ENCODE results near the gene LRRC32. TPM values are rescaled to one million over a fixed set of nuclear protein-coding genes. Genes with fewer than 3 reads are reported as not detected.

LRRC32 gene
- total and polyA plus RNA-seq, 8 donors = 14.0 to 270 (median 23.9) TPM

- H3K36me3 ChIP-seq = no peaks in the 10 kb centered on the region
- 72 to 87% (median 82%) methylated on average over 5 of the region's 5 CpGs for WGBS, 5 donors
- H3K4me1 ChIP-seq = no peaks in the 10 kb centered on the region
- H3K9me3 ChIP-seq = no peaks in the 10 kb centered on the region
- no peak overlapping the region for H3K4me3 ChIP-seq
- H3K27me3 ChIP-seq = peaks cover 0 to 3% (median 0%) of the 10 kb centered on the region in 3 donors
- no peak overlapping the region for H3K27ac ChIP-seq
- DNase-seq = no peak
- intact Hi-C loops (cut with DNase I; ENCODE audit: low total_unique reads) = no loop called here
- TF ChIP-seq EP300 (IDR thresholded peaks at IDR 0.05) = no peak
- TF ChIP-seq CTCF (IDR thresholded peaks at IDR 0.05) = no peak
- no peak for TF ChIP-seq POLR2AphosphoS5 (IDR thresholded peaks at IDR 0.05)
- no peak for TF ChIP-seq POLR2A (IDR thresholded peaks at IDR 0.05)
Measured at GRCh38 chr11:76706667-76707066, 36.1 kb upstream of the LRRC32 start.

GRCh38 chr11:76705826-76706225 is 35.3 kb upstream of the LRRC32 start:
- no peaks in the 10 kb centered on the region for H3K4me1 ChIP-seq
- H3K9me3 ChIP-seq = no peaks in the 10 kb centered on the region
- no peaks in the 10 kb centered on the region for H3K36me3 ChIP-seq
- peaks cover 0 to 3% (median 0%) of the 10 kb centered on the region in 3 donors for H3K27me3 ChIP-seq
- intact Hi-C loops (cut with DNase I; ENCODE audit: low total_unique reads) = no loop called here
- H3K27ac ChIP-seq = no peak overlapping the region
- 89 to 97% (median 93%) methylated on average over 5 of the region's 5 CpGs for WGBS, 5 donors
- no peak for DNase-seq
- TF ChIP-seq CTCF (IDR thresholded peaks at IDR 0.05) (no peak), EP300 (IDR thresholded peaks at IDR 0.05) (no peak), POLR2AphosphoS5 (IDR thresholded peaks at IDR 0.05) (no peak), POLR2A (IDR thresholded peaks at IDR 0.05) (no peak)
- H3K4me3 ChIP-seq = no peak overlapping the region

GRCh38 chr11:76704171-76704948 is 33.8 kb upstream of the LRRC32 start:
- WGBS, 5 donors = 55 to 69% (median 65%) methylated on average over 5 of the region's 5 CpGs
- no peaks in the 10 kb centered on the region for H3K4me1 ChIP-seq
- H3K36me3 ChIP-seq = no peaks in the 10 kb centered on the region
- no peak overlapping the region for H3K27ac ChIP-seq
- H3K27me3 ChIP-seq = peaks cover 0 to 3% (median 0%) of the 10 kb centered on the region in 3 donors
- intact Hi-C loops (cut with DNase I; ENCODE audit: low total_unique reads) = no loop called here
- no peaks in the 10 kb centered on the region for H3K9me3 ChIP-seq
- no peak overlapping the region for H3K4me3 ChIP-seq
- DNase-seq = no peak
- TF ChIP-seq CTCF (IDR thresholded peaks at IDR 0.05) = no peak

GRCh38 chr11:76703707-76704106 is 33.2 kb upstream of the LRRC32 start:
- DNase-seq = no peak
- Histone ChIP-seq H3K4me1 (no peaks in the 10 kb centered on the region), H3K27me3 (peaks cover 0 to 3% (median 0%) of the 10 kb centered on the region in 3 donors), H3K4me3 (no peak overlapping the region), H3K36me3 (no peaks in the 10 kb centered on the region), H3K27ac (no peak overlapping the region), H3K9me3 (no peaks in the 10 kb centered on the region)
- WGBS, 5 donors = 82 to 100% (median 93%) methylated on average over 1 of the region's 1 CpG
- TF ChIP-seq POLR2A (IDR thresholded peaks at IDR 0.05) = no peak
- no peak for TF ChIP-seq POLR2AphosphoS5 (IDR thresholded peaks at IDR 0.05)
- no peak for TF ChIP-seq CTCF (IDR thresholded peaks at IDR 0.05)
- TF ChIP-seq EP300 (IDR thresholded peaks at IDR 0.05) = no peak
- intact Hi-C loops (cut with DNase I; ENCODE audit: low total_unique reads) = no loop called here

All from stomach (tissue), 9 donors.